Adipose tissue (tissue), 3 donors: Measurements from ENCODE around the gene MVK. TPM values are rescaled to one million over a fixed set of nuclear protein-coding genes. Genes with fewer than 3 reads are reported as not detected.

ENCODE experiments used
- H3K27ac ChIP-seq: one replicate; pipeline ENCODE4 v1.5.1; 2013; ENCODE audit warnings: low read depth, low read length
- WGBS, 3 donors: extraction: QIAGEN DNeasy Blood & Tissue Kit; methylation state at CpG; one replicate each; pipeline ENCODE4 v1.1.7; 2013; 5-methylcytosine and 5-hydroxymethylcytosine counted together
- polyA plus RNA-seq, 3 donors: library from polyadenylated mRNA; stranded (reverse); fragments of 200-250 nt; gene quantifications; one replicate each; pipeline ENCODE4 v1.2.3, GENCODE V29; 2013
- donor health status: healthy with polysubstance abuse.
- donor health status: Bipolar disorder and iron deficiency.
- donor health status: healthy.

MVK gene
- polyA plus RNA-seq, 3 donors: 7.2 to 14.9 (median 11.7) TPM

- H3K27ac ChIP-seq: no peak overlapping the region
- 96 to 97% (median 97%) methylated on average over 10 of the region's 10 CpGs for WGBS, 3 donors
These were observed 14.0 kb upstream of the MVK start for GRCh38 chr12:109559601-109560000.

GRCh38 chr12:109560867-109561710, 12.5 kb upstream of the MVK start:
- 86 to 92% (median 91%) methylated on average over 29 to 30 of the region's 30 CpGs for WGBS, 3 donors
- H3K27ac ChIP-seq: no peak overlapping the region

- 96 to 97% (median 96%) methylated on average over 10 of the region's 10 CpGs for WGBS, 3 donors
- no peak overlapping the region for H3K27ac ChIP-seq
These were observed 11.9 kb upstream of the MVK start for GRCh38 chr12:109561711-109562030.

- 91 to 94% (median 94%) methylated on average over 4 of the region's 4 CpGs for WGBS, 3 donors
- H3K27ac ChIP-seq: no peak overlapping the region
These were observed 10.7 kb upstream of the MVK start for GRCh38 chr12:109562871-109563270.

GRCh38 chr12:109563291-109564284, 10.0 kb upstream of the MVK start:
- 75 to 86% (median 84%) methylated on average over 30 of the region's 30 CpGs for WGBS, 3 donors
- H3K27ac ChIP-seq: no peak overlapping the region

GRCh38 chr12:109566424-109566823, 7.2 kb upstream of the MVK start:
- no peak overlapping the region for H3K27ac ChIP-seq
- WGBS, 3 donors: 88 to 91% (median 89%) methylated on average over 8 of the region's 8 CpGs

GRCh38 chr12:109567296-109567695, 6.3 kb upstream of the MVK start:
- 84 to 91% (median 88%) methylated on average over 10 of the region's 10 CpGs for WGBS, 3 donors
- no peak overlapping the region for H3K27ac ChIP-seq

GRCh38 chr12:109567967-109568366, 5.6 kb upstream of the MVK start:
- WGBS, 3 donors: 85 to 94% (median 89%) methylated on average over 3 of the region's 3 CpGs
- no peak overlapping the region for H3K27ac ChIP-seq

GRCh38 chr12:109568486-109568885, 5.1 kb upstream of the MVK start:
- H3K27ac ChIP-seq: no peak overlapping the region
- WGBS, 3 donors: 72 to 92% (median 91%) methylated on average over 7 of the region's 7 CpGs

- whole genome bisulfite sequencing, 3 donors: 85 to 90% (median 90%) methylated on average over 5 of the region's 5 CpGs
- no peak overlapping the region for H3K27ac ChIP-seq
These were observed 1.7 kb upstream of the MVK start for GRCh38 chr12:109571773-109572505.

GRCh38 chr12:109572506-109572845, 1.1 kb upstream of the MVK start:
- H3K27ac ChIP-seq: no peak overlapping the region
- WGBS, 3 donors: 47 to 78% (median 77%) methylated on average over 3 of the region's 3 CpGs

- 1% methylated on average over 13 of the region's 13 CpGs for WGBS, 3 donors
- H3K27ac ChIP-seq: no peak overlapping the region
These were observed 285 bp downstream of the MVK start for GRCh38 chr12:109573914-109574244.

GRCh38 chr12:109575683-109576082, 2.1 kb downstream of the MVK start:
- no peak overlapping the region for H3K27ac ChIP-seq
- 77 to 94% (median 79%) methylated on average over 3 of the region's 3 CpGs for WGBS, 3 donors

GRCh38 chr12:109577311-109577710, 3.7 kb downstream of the MVK start:
- H3K27ac ChIP-seq: no peak overlapping the region
- 90 to 93% (median 91%) methylated on average over 1 of the region's 1 CpG for WGBS, 3 donors

- no peak overlapping the region for H3K27ac ChIP-seq
- WGBS, 3 donors: 73 to 95% (median 91%) methylated on average over 8 of the region's 8 CpGs
These were observed 4.8 kb downstream of the MVK start for GRCh38 chr12:109578330-109578927.

GRCh38 chr12:109579639-109580038, 6.0 kb downstream of the MVK start:
- H3K27ac ChIP-seq: no peak overlapping the region
- WGBS, 3 donors: 89 to 93% (median 90%) methylated on average over 7 of the region's 7 CpGs

- H3K27ac ChIP-seq: no peak overlapping the region
- 89% methylated on average over 8 of the region's 8 CpGs for WGBS, 3 donors
These were observed 6.7 kb downstream of the MVK start for GRCh38 chr12:109580272-109580671.

GRCh38 chr12:109580684-109581333, 7.2 kb downstream of the MVK start:
- no peak overlapping the region for H3K27ac ChIP-seq
- WGBS, 3 donors: 90 to 93% (median 92%) methylated on average over 13 of the region's 13 CpGs
